ENCODE measurements around the gene GYS1.
A peak's percentile ranks its signal among the peaks of the same experiment; 100 is the strongest.
"Not testable (repeated sequence)": the region's sequence is repeated elsewhere in the genome, so short reads cannot be mapped to it uniquely, and the experiment has no call there.

The GYS1 gene

GRCh38 chr19:48993175-48994034 is at the start of gene GYS1, which contains the start of gene RUVBL2:
TSS of gene GYS1 (minus strand) at chr19:48993309. CDS start at chr19:48993112, 197 bp downstream.
TSS of gene RUVBL2 (plus strand) at chr19:48993887. CDS start at chr19:48993912, 25 bp downstream.
- peak; percentile 100 for DNase-seq (ENCODE audit: low read depth)

GRCh38 chr19:49042666-49043065 is 49.6 kb upstream of the GYS1 start:
- DNase-seq (ENCODE audit: low read depth): not testable (repeated sequence)

- DNase-seq (ENCODE audit: low read depth): peak; percentile 48
These were observed 49.1 kb upstream of the GYS1 start for GRCh38 chr19:49042177-49042576.

- not testable (repeated sequence) for DNase-seq (ENCODE audit: low read depth)
These were observed 46.6 kb upstream of the GYS1 start for GRCh38 chr19:49039736-49040135.

- peak; percentile 88 for DNase-seq (ENCODE audit: low read depth)
These were observed 45.6 kb upstream of the GYS1 start for GRCh38 chr19:49038557-49039276.

- DNase-seq (ENCODE audit: low read depth): not testable (repeated sequence)
These were observed 45.0 kb upstream of the GYS1 start for GRCh38 chr19:49038111-49038510.

- not testable (repeated sequence) for DNase-seq (ENCODE audit: low read depth)
These were observed 43.7 kb upstream of the GYS1 start, which contains the start of gene CGB1 for GRCh38 chr19:49036815-49037214. TSS of gene CGB1 (minus strand) at chr19:49036895. CDS start at chr19:49036711, 184 bp downstream.

- DNase-seq (ENCODE audit: low read depth): peak; percentile 12
These were observed 38.7 kb upstream of the GYS1 start, which contains the start of gene CGB2 for GRCh38 chr19:49031642-49032301. TSS of gene CGB2 (plus strand) at chr19:49031890. CDS start at chr19:49032096, 206 bp downstream.

- DNase-seq (ENCODE audit: low read depth): not testable (repeated sequence)
These were observed 37.2 kb upstream of the GYS1 start for GRCh38 chr19:49030323-49030722.

- peak; percentile 55 for DNase-seq (ENCODE audit: low read depth)
These were observed 36.6 kb upstream of the GYS1 start for GRCh38 chr19:49029749-49030148.

- not testable (repeated sequence) for DNase-seq (ENCODE audit: low read depth)
These were observed 35.6 kb upstream of the GYS1 start for GRCh38 chr19:49028686-49029085.

- DNase-seq (ENCODE audit: low read depth): peak; percentile 19
These were observed 32.5 kb upstream of the GYS1 start for GRCh38 chr19:49025599-49025998.

- not testable (repeated sequence) for DNase-seq (ENCODE audit: low read depth)
These were observed 32.0 kb upstream of the GYS1 start for GRCh38 chr19:49025088-49025487.

- not testable (repeated sequence) for DNase-seq (ENCODE audit: low read depth)
These were observed 31.1 kb upstream of the GYS1 start, which contains the start of gene CGB3 for GRCh38 chr19:49024233-49024632. TSS of gene CGB3 (minus strand) at chr19:49024333. CDS start at chr19:49023971, 362 bp downstream.

- DNase-seq (ENCODE audit: low read depth): no peak
These were observed 29.0 kb upstream of the GYS1 start for GRCh38 chr19:49022116-49022515.

GRCh38 chr19:49020931-49021895 is 28.1 kb upstream of the GYS1 start:
- peak; percentile 60 for DNase-seq (ENCODE audit: low read depth)

- DNase-seq (ENCODE audit: low read depth): no peak
These were observed 27.2 kb upstream of the GYS1 start for GRCh38 chr19:49020342-49020741.

- DNase-seq (ENCODE audit: low read depth): peak; percentile 75
These were observed 26.3 kb upstream of the GYS1 start for GRCh38 chr19:49019242-49019932.

- DNase-seq (ENCODE audit: low read depth): peak; percentile 23
These were observed 25.5 kb upstream of the GYS1 start for GRCh38 chr19:49018388-49019241.

All from EH (cell line).